HG02678 (cell line): Measurements from ENCODE around the gene LDLRAD3.

Experiments used
- ATAC-seq: cut with Tn5 transposase; IDR thresholded peaks from one replicate; pipeline ENCODE4 v1.9.1; 2021; ENCODE audit warnings: mild to moderate bottlenecking, moderate library complexity; ENCODE audit not compliant: unreplicated experiment

The LDLRAD3 gene

GRCh38 chr11:35927104-35927503, 16.8 kb upstream of the LDLRAD3 start:
- no peak for ATAC-seq

GRCh38 chr11:35927682-35928081, 16.2 kb upstream of the LDLRAD3 start:
- no peak for ATAC-seq

GRCh38 chr11:35928688-35929395, 15.0 kb upstream of the LDLRAD3 start:
- ATAC-seq: no peak

- ATAC-seq: no peak
These were observed 13.4 kb upstream of the LDLRAD3 start for GRCh38 chr11:35930466-35930865.

- ATAC-seq: no peak
These were observed 11.7 kb upstream of the LDLRAD3 start for GRCh38 chr11:35932121-35932520.

- ATAC-seq: no peak
These were observed 11.1 kb upstream of the LDLRAD3 start for GRCh38 chr11:35932681-35933319.

GRCh38 chr11:35933320-35933871, 10.5 kb upstream of the LDLRAD3 start:
- ATAC-seq: no peak

GRCh38 chr11:35934271-35934670, 9.6 kb upstream of the LDLRAD3 start:
- ATAC-seq: no peak

GRCh38 chr11:35934981-35935380, 8.9 kb upstream of the LDLRAD3 start:
- no peak for ATAC-seq

- ATAC-seq: no peak
These were observed 8.5 kb upstream of the LDLRAD3 start for GRCh38 chr11:35935390-35935789.

GRCh38 chr11:35937111-35937510, 6.8 kb upstream of the LDLRAD3 start:
- ATAC-seq: no peak

- no peak for ATAC-seq
These were observed 6.2 kb upstream of the LDLRAD3 start for GRCh38 chr11:35937700-35938099.

GRCh38 chr11:35938231-35938630, 5.6 kb upstream of the LDLRAD3 start:
- no peak for ATAC-seq

- ATAC-seq: no peak
These were observed 553 bp upstream of the LDLRAD3 start for GRCh38 chr11:35943309-35943708.

- ATAC-seq: no peak
These were observed 758 bp downstream of the LDLRAD3 start for GRCh38 chr11:35944503-35945136.

GRCh38 chr11:35945137-35945518, 1.3 kb downstream of the LDLRAD3 start:
- no peak for ATAC-seq

GRCh38 chr11:35946766-35947165, 2.9 kb downstream of the LDLRAD3 start:
- ATAC-seq: no peak

GRCh38 chr11:35947437-35947836, 3.6 kb downstream of the LDLRAD3 start:
- ATAC-seq: no peak

GRCh38 chr11:35949242-35949641, 5.4 kb downstream of the LDLRAD3 start:
- no peak for ATAC-seq

- no peak for ATAC-seq
These were observed 6.2 kb downstream of the LDLRAD3 start for GRCh38 chr11:35950082-35950481.

GRCh38 chr11:35951680-35952079, 7.8 kb downstream of the LDLRAD3 start:
- ATAC-seq: no peak
